GM23338 (cell line): ENCODE data around the gene FSIP1. TPM values are rescaled to one million over a fixed set of nuclear protein-coding genes. Genes with fewer than 3 reads are reported as not detected.

ENCODE experiments used
- CREB1 ChIP-seq: fragments of 250-450 bp; sonication (Bioruptor Pico); IDR thresholded peaks from 2 replicates; pipeline ENCODE4 v1.5.0; 2020; ENCODE audit warnings: low read depth, mild to moderate bottlenecking, moderate library complexity
- EZH2 ChIP-seq: fragments of 200-600 bp; sonication (generic); IDR thresholded peaks from one replicate; pipeline ENCODE4 v1.8.0; 2017; ENCODE audit warnings: antibody characterized with exemption, mild to moderate bottlenecking, low read depth; ENCODE audit not compliant: unreplicated experiment
- EZH2phosphoT487 ChIP-seq: fragments of 200-600 bp; sonication (generic); IDR thresholded peaks from one replicate; pipeline ENCODE4 v1.8.1; 2018; ENCODE audit warnings: antibody characterized with exemption; ENCODE audit not compliant: unreplicated experiment
- JUNB ChIP-seq: IDR thresholded peaks from one replicate; pipeline ENCODE4 v1.6.1; 2016; ENCODE audit warnings: antibody characterized with exemption; ENCODE audit not compliant: unreplicated experiment
- STAT1 ChIP-seq: IDR thresholded peaks from one replicate; pipeline ENCODE4 v1.6.1; 2016; ENCODE audit warnings: antibody characterized with exemption; ENCODE audit not compliant: unreplicated experiment
- ZNF331 ChIP-seq: fragments of 250-450 bp; sonication (Bioruptor Pico); IDR thresholded peaks from 2 replicates; pipeline ENCODE4 v1.5.0; 2020; ENCODE audit warnings: low read depth, mild to moderate bottlenecking, moderate library complexity
- polyA plus RNA-seq: library from polyadenylated mRNA; unstranded; fragments of >200 nt; fragmentation: Nextera tagmentation; extraction: Ambion mirVana; gene quantifications from 2 replicates; pipeline ENCODE4 v1.2.1, GENCODE V29; 2016
- total RNA-seq: library from RNA; depleted of rRNA; stranded (reverse); fragments of >200 nt; shearing (Covaris generic); gene quantifications from 2 replicates; pipeline ENCODE4 v1.2.3, GENCODE V29; 2014
- TF ChIP-seq, protein P1 (sequence below): fragments of 250-450 bp; sonication (Bioruptor Pico); IDR thresholded peaks from 2 replicates; pipeline ENCODE4 v1.5.0; 2020; ENCODE audit warnings: mild to moderate bottlenecking, moderate library complexity
- TF ChIP-seq, protein P2 (sequence below), 2 experiments: fragments of 200-600 bp in 1 of 2; sonication (generic) in 1 of 2; conservative IDR thresholded peaks; 2 replicates each; pipeline versions ENCODE4 v1.5.1 to v1.6.1; 2016 to 2017; ENCODE audit warnings: antibody characterized with exemption in 2 of 2, low read depth in 2 of 2, mild to moderate bottlenecking in 2 of 2, moderate library complexity in 1 of 2

FSIP1 gene
- total and polyA plus RNA-seq, 2 experiments from 2014 or later, result 0.92 to 2.1 TPM

DNA sequence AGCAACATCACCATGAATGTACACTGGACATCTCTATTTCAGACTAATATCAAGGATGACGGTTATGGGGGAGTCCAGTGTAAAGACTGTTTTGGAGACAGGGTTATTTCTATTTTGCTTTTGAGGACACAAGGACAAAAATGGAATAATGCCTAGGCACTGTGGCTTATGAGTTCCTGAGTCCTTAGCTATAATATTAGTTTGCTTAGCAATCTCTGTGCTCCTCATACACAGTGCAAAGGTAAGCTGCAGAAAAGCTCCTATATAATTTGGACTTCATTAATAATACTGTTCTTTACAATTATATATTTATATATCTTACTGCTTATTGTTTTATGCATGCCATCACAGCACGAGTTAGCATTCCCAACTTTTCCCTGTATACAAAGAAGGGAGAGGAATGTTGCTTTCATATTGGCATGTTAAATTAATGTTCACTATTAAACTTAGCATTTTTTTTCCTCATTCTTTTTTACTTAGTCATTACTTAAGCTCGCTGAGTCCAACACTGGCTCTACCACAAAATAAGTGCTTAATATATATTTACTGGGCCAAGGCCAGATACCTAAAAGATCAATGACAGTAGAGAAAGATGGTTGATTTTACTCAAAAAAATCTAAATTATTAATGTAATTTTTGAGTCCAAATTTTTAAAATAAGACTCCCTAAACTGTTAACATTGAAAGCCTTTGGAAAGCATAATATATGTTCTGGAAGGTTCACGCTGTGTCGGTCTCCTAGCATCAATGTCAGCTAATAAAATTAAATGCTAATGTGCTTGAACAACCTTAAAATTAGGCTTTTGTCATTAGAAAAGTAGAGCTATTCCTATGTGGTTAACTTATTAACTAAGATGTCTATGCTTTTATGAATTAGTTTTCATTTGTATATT, 187.9 kb downstream of the FSIP1 start (continued):
- TF ChIP-seq, protein P1, sequence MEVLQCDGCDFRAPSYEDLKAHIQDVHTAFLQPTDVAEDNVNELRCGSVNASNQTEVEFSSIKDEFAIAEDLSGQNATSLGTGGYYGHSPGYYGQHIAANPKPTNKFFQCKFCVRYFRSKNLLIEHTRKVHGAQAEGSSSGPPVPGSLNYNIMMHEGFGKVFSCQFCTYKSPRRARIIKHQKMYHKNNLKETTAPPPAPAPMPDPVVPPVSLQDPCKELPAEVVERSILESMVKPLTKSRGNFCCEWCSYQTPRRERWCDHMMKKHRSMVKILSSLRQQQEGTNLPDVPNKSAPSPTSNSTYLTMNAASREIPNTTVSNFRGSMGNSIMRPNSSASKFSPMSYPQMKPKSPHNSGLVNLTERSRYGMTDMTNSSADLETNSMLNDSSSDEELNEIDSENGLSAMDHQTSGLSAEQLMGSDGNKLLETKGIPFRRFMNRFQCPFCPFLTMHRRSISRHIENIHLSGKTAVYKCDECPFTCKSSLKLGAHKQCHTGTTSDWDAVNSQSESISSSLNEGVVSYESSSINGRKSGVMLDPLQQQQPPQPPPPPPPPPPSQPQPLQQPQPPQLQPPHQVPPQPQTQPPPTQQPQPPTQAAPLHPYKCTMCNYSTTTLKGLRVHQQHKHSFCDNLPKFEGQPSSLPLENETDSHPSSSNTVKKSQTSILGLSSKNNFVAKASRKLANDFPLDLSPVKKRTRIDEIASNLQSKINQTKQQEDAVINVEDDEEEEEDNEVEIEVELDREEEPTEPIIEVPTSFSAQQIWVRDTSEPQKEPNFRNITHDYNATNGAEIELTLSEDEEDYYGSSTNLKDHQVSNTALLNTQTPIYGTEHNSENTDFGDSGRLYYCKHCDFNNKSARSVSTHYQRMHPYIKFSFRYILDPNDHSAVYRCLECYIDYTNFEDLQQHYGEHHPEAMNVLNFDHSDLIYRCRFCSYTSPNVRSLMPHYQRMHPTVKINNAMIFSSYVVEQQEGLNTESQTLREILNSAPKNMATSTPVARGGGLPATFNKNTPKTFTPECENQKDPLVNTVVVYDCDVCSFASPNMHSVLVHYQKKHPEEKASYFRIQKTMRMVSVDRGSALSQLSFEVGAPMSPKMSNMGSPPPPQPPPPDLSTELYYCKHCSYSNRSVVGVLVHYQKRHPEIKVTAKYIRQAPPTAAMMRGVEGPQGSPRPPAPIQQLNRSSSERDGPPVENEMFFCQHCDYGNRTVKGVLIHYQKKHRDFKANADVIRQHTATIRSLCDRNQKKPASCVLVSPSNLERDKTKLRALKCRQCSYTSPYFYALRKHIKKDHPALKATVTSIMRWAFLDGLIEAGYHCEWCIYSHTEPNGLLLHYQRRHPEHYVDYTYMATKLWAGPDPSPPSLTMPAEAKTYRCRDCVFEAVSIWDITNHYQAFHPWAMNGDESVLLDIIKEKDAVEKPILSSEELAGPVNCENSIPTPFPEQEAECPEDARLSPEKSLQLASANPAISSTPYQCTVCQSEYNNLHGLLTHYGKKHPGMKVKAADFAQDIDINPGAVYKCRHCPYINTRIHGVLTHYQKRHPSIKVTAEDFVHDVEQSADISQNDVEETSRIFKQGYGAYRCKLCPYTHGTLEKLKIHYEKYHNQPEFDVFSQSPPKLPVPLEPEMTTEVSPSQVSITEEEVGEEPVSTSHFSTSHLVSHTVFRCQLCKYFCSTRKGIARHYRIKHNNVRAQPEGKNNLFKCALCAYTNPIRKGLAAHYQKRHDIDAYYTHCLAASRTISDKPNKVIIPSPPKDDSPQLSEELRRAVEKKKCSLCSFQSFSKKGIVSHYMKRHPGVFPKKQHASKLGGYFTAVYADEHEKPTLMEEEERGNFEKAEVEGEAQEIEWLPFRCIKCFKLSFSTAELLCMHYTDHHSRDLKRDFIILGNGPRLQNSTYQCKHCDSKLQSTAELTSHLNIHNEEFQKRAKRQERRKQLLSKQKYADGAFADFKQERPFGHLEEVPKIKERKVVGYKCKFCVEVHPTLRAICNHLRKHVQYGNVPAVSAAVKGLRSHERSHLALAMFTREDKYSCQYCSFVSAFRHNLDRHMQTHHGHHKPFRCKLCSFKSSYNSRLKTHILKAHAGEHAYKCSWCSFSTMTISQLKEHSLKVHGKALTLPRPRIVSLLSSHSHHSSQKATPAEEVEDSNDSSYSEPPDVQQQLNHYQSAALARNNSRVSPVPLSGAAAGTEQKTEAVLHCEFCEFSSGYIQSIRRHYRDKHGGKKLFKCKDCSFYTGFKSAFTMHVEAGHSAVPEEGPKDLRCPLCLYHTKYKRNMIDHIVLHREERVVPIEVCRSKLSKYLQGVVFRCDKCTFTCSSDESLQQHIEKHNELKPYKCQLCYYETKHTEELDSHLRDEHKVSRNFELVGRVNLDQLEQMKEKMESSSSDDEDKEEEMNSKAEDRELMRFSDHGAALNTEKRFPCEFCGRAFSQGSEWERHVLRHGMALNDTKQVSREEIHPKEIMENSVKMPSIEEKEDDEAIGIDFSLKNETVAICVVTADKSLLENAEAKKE (CRISPR knock-in tag), result no peak
- TF ChIP-seq, protein P2, sequence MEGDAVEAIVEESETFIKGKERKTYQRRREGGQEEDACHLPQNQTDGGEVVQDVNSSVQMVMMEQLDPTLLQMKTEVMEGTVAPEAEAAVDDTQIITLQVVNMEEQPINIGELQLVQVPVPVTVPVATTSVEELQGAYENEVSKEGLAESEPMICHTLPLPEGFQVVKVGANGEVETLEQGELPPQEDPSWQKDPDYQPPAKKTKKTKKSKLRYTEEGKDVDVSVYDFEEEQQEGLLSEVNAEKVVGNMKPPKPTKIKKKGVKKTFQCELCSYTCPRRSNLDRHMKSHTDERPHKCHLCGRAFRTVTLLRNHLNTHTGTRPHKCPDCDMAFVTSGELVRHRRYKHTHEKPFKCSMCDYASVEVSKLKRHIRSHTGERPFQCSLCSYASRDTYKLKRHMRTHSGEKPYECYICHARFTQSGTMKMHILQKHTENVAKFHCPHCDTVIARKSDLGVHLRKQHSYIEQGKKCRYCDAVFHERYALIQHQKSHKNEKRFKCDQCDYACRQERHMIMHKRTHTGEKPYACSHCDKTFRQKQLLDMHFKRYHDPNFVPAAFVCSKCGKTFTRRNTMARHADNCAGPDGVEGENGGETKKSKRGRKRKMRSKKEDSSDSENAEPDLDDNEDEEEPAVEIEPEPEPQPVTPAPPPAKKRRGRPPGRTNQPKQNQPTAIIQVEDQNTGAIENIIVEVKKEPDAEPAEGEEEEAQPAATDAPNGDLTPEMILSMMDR (conservative IDR thresholded peaks at IDR 0.05; ENCODE audit: low read depth in 2 of 2), result no peak
- TF ChIP-seq EZH2 (no peak), CREB1 (CRISPR knock-in tag) (no peak), ZNF331 (no peak), EZH2phosphoT487 (no peak), JUNB (no peak), STAT1 (no peak)
